K562 (cell line): Measurements from ENCODE around the gene YES1. TPM values are rescaled to one million over a fixed set of nuclear protein-coding genes. Genes with fewer than 3 reads are reported as not detected.

Experiments used
- ATAC-seq: fragments of 200-7000 bp; cut with Tn5 transposase; 3 replicates; pipeline ENCODE4 v1.9.1; 2020; ENCODE audit warnings: moderate library complexity
- Bru-seq: library from RNA; stranded (reverse); fragments of 400-500 nt; gene quantifications from one replicate; lab custom pipeline; 2021; lab: Mats Ljungman, UMichigan
- BruChase-seq, 2 experiments: library from RNA; stranded (reverse); fragments of 400-500 nt; gene quantifications; one replicate each; lab custom pipeline; 2021; lab: Mats Ljungman, UMichigan
- BruUV-seq: library from RNA; stranded (reverse); fragments of 400-500 nt; replicated peaks from 2 replicates; lab custom pipeline; 2021; lab: Mats Ljungman, UMichigan
- CTCF ChIA-PET: fragments of 300-600 bp; formaldehyde crosslinking; extraction: SDS; loops from one replicate; lab custom pipeline; 2021; ENCODE audit warnings: low intra/inter-chr PET ratio; lab: Yijun Ruan, JAX
- POLR2A ChIA-PET: fragments of 300-600, 350-650 bp; sonication (Branson Sonifier 250); formaldehyde crosslinking; extraction: SDS; loops from one replicate; lab custom pipeline; 2021; ENCODE audit warnings: antibody characterized with exemption, inconsistent platforms; lab: Yijun Ruan, JAX
- DNase-seq, 4 experiments: peaks; one replicate each; pipeline versions ENCODE4 v3.0.0 to v3.0.0-alpha.2; 2011 to 2018; ENCODE audit warnings: low spot score in 3 of 4, mixed read lengths in 3 of 4; ENCODE audit errors: extremely low read depth in 1 of 4
- FAIRE-seq: peaks from 2 replicates; lab custom pipeline; 2011; peaks lifted over from hg19 to GRCh38; lab: Jason Lieb, UNC
- H2AFZ ChIP-seq: 2 replicates; pipeline ENCODE4 v1.6.0; 2011; ENCODE audit warnings: low read depth, low read length, control low read depth, inconsistent platforms
- H3K27ac ChIP-seq: fragments of 200-600 bp; 3 replicates; pipeline ENCODE4 v1.8.0; 2011; ENCODE audit warnings: low read depth, mild to moderate bottlenecking, control low read depth, inconsistent platforms, low read length, moderate library complexity, mixed read lengths; ENCODE audit errors: extremely low read depth
- H3K27me3 ChIP-seq, 2 experiments: fragments of 300-600 bp in 1 of 2; 2 replicates in 1 of 2; 3 replicates in 1 of 2; pipeline versions ENCODE4 v1.6.0 to v1.8.0; 2011; ENCODE audit warnings: inconsistent platforms in 2 of 2, low read length in 2 of 2, mild to moderate bottlenecking in 1 of 2, mixed read lengths in 1 of 2, moderate library complexity in 1 of 2; ENCODE audit not compliant: control insufficient read depth in 2 of 2, insufficient read depth in 2 of 2
- H3K36me3 ChIP-seq: fragments of 300-600 bp; 3 replicates; pipeline ENCODE4 v1.8.0; 2011; ENCODE audit warnings: mild to moderate bottlenecking, low read length, inconsistent platforms; ENCODE audit not compliant: control insufficient read depth, insufficient read depth
- H3K4me1 ChIP-seq, 2 experiments: fragments of 200-600 bp in 1 of 2; replicated peaks in 1 of 2; 2 replicates in 1 of 2; 3 replicates in 1 of 2; pipeline versions ENCODE4 v1.5.1 to v1.8.0; 2011; ENCODE audit warnings: inconsistent platforms in 2 of 2, low read length in 2 of 2, mild to moderate bottlenecking in 1 of 2, mixed read lengths in 1 of 2, moderate library complexity in 1 of 2; ENCODE audit not compliant: control insufficient read depth in 2 of 2, insufficient read depth in 2 of 2
- H3K4me2 ChIP-seq: 2 replicates; pipeline ENCODE4 v1.6.1; 2011; ENCODE audit warnings: low read length, control low read depth, inconsistent platforms, mixed read lengths; ENCODE audit not compliant: insufficient read depth
- H3K4me3 ChIP-seq: fragments of 200-600 bp; sonication (generic), shearing (Covaris generic); 2 replicates; pipeline ENCODE4 v1.5.1; 2016; ENCODE audit warnings: control low read depth, inconsistent platforms
- H3K79me2 ChIP-seq: fragments of 200-600 bp; 3 replicates; pipeline ENCODE4 v1.8.0; 2011; ENCODE audit warnings: low read length, inconsistent platforms; ENCODE audit not compliant: control insufficient read depth, insufficient read depth
- H3K9ac ChIP-seq, 2 experiments: 2 replicates each; pipeline versions ENCODE4 v1.6.0 to v1.6.1; 2011; ENCODE audit warnings: low read depth in 2 of 2, low read length in 2 of 2, control low read depth in 1 of 2, inconsistent platforms in 1 of 2, mild to moderate bottlenecking in 1 of 2, mixed read lengths in 1 of 2; ENCODE audit not compliant: insufficient read depth in 1 of 2
- H3K9me1 ChIP-seq: one replicate; pipeline ENCODE4 v1.6.0; 2011; ENCODE audit warnings: inconsistent platforms, mild to moderate bottlenecking, low read length, moderate library complexity; ENCODE audit not compliant: control insufficient read depth, insufficient read depth
- H3K9me3 ChIP-seq: replicated peaks from 2 replicates; pipeline ENCODE4 v1.5.1; 2011; ENCODE audit warnings: low read depth, low read length, inconsistent platforms; ENCODE audit not compliant: control insufficient read depth, insufficient read depth
- H4K20me1 ChIP-seq: replicated peaks from 2 replicates; pipeline ENCODE4 v1.6.1; 2011; ENCODE audit warnings: low read length, inconsistent platforms, mixed read lengths; ENCODE audit not compliant: control insufficient read depth, insufficient read depth
- CEBPG ChIP-seq, 3 experiments: fragments of 200-800 bp in 1 of 3; sonication (Bioruptor generic) in 1 of 3; sonication (generic) in 1 of 3; formaldehyde crosslinking in 1 of 3; IDR thresholded peaks in 2 of 3; conservative IDR thresholded peaks in 1 of 3; 2 replicates each; pipeline versions ENCODE4 v1.6.1 to v1.8.0; 2016 to 2022; ENCODE audit warnings: missing compliant biosample characterization in 2 of 3, missing genetic modification characterization in 2 of 3, mild to moderate bottlenecking in 1 of 3, missing genetic modification reagents in 1 of 3
- FOXM1 ChIP-seq, 2 experiments: fragments of 450-650 bp in 1 of 2; sonication (generic) in 1 of 2; formaldehyde crosslinking in 1 of 2; IDR thresholded peaks; 2 replicates each; pipeline versions ENCODE4 v1.6.1 to v1.9.0; 2017 to 2022; ENCODE audit warnings: low read depth in 2 of 2, mild to moderate bottlenecking in 2 of 2, missing genetic modification reagents in 1 of 2, moderate library complexity in 1 of 2
- HDAC8 ChIP-seq: fragments of 450-650 bp; IDR thresholded peaks from 2 replicates; pipeline ENCODE4 v1.6.1; 2016; ENCODE audit warnings: mild to moderate bottlenecking, missing genetic modification characterization, moderate library complexity, missing compliant biosample characterization
- PCBP1 ChIP-seq: fragments of 200-400 bp; formaldehyde crosslinking; IDR thresholded peaks from 2 replicates; pipeline ENCODE4 v1.6.1; 2018; ENCODE audit warnings: mild to moderate bottlenecking, low read depth, low read length; ENCODE audit not compliant: poor library complexity, severe bottlenecking
- POLR2H ChIP-seq: IDR thresholded peaks from 2 replicates; pipeline ENCODE4 v1.6.1; 2016; ENCODE audit warnings: missing genetic modification characterization, low read depth, mild to moderate bottlenecking, control low read depth, missing compliant biosample characterization, moderate library complexity
- UBTF ChIP-seq, 2 experiments: IDR thresholded peaks; 2 replicates each; pipeline ENCODE4 v1.6.1; 2012; ENCODE audit warnings: improper control_type of control experiment in 2 of 2, low read depth in 2 of 2, low read length in 2 of 2, borderline replicate concordance in 1 of 2
- ZNF263 ChIP-seq: sonication (generic); formaldehyde crosslinking; IDR thresholded peaks from 2 replicates; pipeline ENCODE4 v1.8.0; 2022; ENCODE audit warnings: mild to moderate bottlenecking, missing genetic modification reagents, borderline replicate concordance
- WGBS: fragments of 100-300 bp; shearing (Covaris generic); methylation state at CpG from one replicate; pipeline ENCODE4 v1.1.6; 2016; ENCODE audit warnings: low coverage, mixed read lengths; ENCODE audit not compliant: insufficient coverage; ENCODE audit errors: missing lambda C conversion rate; 5-methylcytosine and 5-hydroxymethylcytosine counted together
- in situ Hi-C: fragments of 300-500 bp; cut with MboI; formaldehyde crosslinking; loops from 4 replicates; pipeline ENCODE4 v1.15.0; 2018; ENCODE audit warnings: inconsistent platforms, mixed read lengths
- intact Hi-C: fragments of 100-400 bp; cut with micrococcal nuclease; formaldehyde crosslinking; loops from 2 replicates; pipeline ENCODE4 v1.14.2; 2022
- long read RNA-seq, 3 experiments: library from polyadenylated mRNA in 2 of 3; library from RNA in 1 of 3; unstranded in 2 of 3; stranded (forward) in 1 of 3; transcript quantifications; one replicate each; pipeline ENCODE4 v2.0.0, GENCODE V29; 2019 to 2022
- polyA minus RNA-seq, 3 experiments: library from RNA; depleted of rRNA, polyadenylated mRNA; stranded (reverse); fragments of >200 nt; gene quantifications; 2 replicates each; pipeline ENCODE4 v1.2.3, GENCODE V29; 2011
- polyA plus RNA-seq, 8 experiments: library from polyadenylated mRNA; depleted of rRNA in 4 of 8; stranded (reverse) in 5 of 8; unstranded in 3 of 8; fragments of >200 nt; fragmentation: Nextera tagmentation in 2 of 8; fragmentation: Illumina TruSeq in 1 of 8; extraction: Ambion mirVana in 2 of 8; extraction: Trizol in 1 of 8; gene quantifications; 2 replicates each; pipeline versions ENCODE4 v1.2.1 to v1.2.3, GENCODE V29; 2011 to 2014; ENCODE audit warnings: inconsistent platforms in 1 of 8, missing spikeins in 1 of 8
- total RNA-seq, 7 experiments: library from RNA; depleted of rRNA in 6 of 7; stranded (reverse); fragments of >200 nt in 6 of 7; fragmentation: Illumina TruSeq in 2 of 7; extraction: Trizol in 2 of 7; gene quantifications; 2 replicates each; pipeline versions ENCODE4 v1.2.1 to v1.2.3, GENCODE V29; 2011 to 2021; ENCODE audit warnings: low replicate concordance in 1 of 7
- TF ChIP-seq, protein P1 (sequence below): sonication (generic); formaldehyde crosslinking; IDR thresholded peaks from 2 replicates; pipeline ENCODE4 v1.8.0; 2022; ENCODE audit warnings: missing genetic modification reagents, mild to moderate bottlenecking, borderline replicate concordance

YES1 gene
- 86.2 and 96.5 TPM in 2 replicates for total RNA-seq (2011; cell fraction: chromatin; rRNA removed; ENCODE audit: low replicate concordance)
- 21.8 and 24.5 TPM in 2 replicates for total RNA-seq (2011; cell fraction: nucleolus; rRNA removed)
- 46.6 and 65.3 TPM in 2 replicates for total RNA-seq (2011; cell fraction: nucleoplasm; rRNA removed)
- total RNA-seq (2014; rRNA removed): 61.9 and 108 TPM in 2 replicates
- total RNA-seq (2014; rRNA removed; fragmentation: Illumina TruSeq; extraction: Trizol): 115 and 149 TPM in 2 replicates
- total RNA-seq (2015; rRNA removed; fragmentation: Illumina TruSeq; extraction: Trizol): 75.4 and 77.7 TPM in 2 replicates
- 90.6 and 99.4 TPM in 2 replicates for total RNA-seq (2021)
- 54.6 and 59.9 TPM in 2 replicates for polyA plus RNA-seq (2011; rRNA removed)
- polyA plus RNA-seq (2011; cell fraction: cytosol; rRNA removed): 31.2 and 49.4 TPM in 2 replicates
- 22.9 and 25.6 TPM in 2 replicates for polyA plus RNA-seq (2011; cell fraction: nucleus; rRNA removed)
- 42.1 and 45.3 TPM in 2 replicates for polyA plus RNA-seq (2012)
- polyA plus RNA-seq (2014; fragmentation: Illumina TruSeq; extraction: Trizol): 70.6 and 78.9 TPM in 2 replicates
- polyA plus RNA-seq (2014; fragmentation: Nextera tagmentation; extraction: Ambion mirVana): 10 to 100 TPM; 37.2 to 54.6 TPM
- polyA plus RNA-seq (2014; rRNA removed): 77.8 and 112 TPM in 2 replicates
- polyA minus RNA-seq (2011; rRNA and poly(A)+ RNA removed): 72.0 and 108 TPM in 2 replicates
- 50.5 and 77.5 TPM in 2 replicates for polyA minus RNA-seq (2011; cell fraction: cytosol; rRNA and poly(A)+ RNA removed)
- polyA minus RNA-seq (2011; cell fraction: nucleus; rRNA and poly(A)+ RNA removed): 17.6 and 34.7 TPM in 2 replicates
- Bru-seq, nascent RNA: percentile 97 among the genes with signal in this experiment
- BruChase-seq, experiment 1, labeled RNA remaining after a 2-hour chase: percentile 97 among the genes with signal in this experiment
- percentile 96 among the genes with signal in this experiment for BruChase-seq, experiment 2, labeled RNA remaining after a 6-hour chase
- long read RNA-seq, experiment 1, full-length matches to known transcripts: 270 of 418 reads
- long read RNA-seq, experiment 1, partial matches to known transcripts: 75 of 418 reads
- long read RNA-seq, experiment 1, other reads (novel, unspliced or antisense): 73 of 418 reads
- long read RNA-seq, experiment 2, full-length matches to known transcripts: 3 of 41 reads
- long read RNA-seq, experiment 2, partial matches to known transcripts: 1 of 41 reads
- long read RNA-seq, experiment 2, other reads (novel, unspliced or antisense): 37 of 41 reads
- long read RNA-seq, experiment 3, full-length matches to known transcripts: 21 of 40 reads
- long read RNA-seq, experiment 3, partial matches to known transcripts: 8 of 40 reads
- long read RNA-seq, experiment 3, other reads (novel, unspliced or antisense): 11 of 40 reads

DNA sequence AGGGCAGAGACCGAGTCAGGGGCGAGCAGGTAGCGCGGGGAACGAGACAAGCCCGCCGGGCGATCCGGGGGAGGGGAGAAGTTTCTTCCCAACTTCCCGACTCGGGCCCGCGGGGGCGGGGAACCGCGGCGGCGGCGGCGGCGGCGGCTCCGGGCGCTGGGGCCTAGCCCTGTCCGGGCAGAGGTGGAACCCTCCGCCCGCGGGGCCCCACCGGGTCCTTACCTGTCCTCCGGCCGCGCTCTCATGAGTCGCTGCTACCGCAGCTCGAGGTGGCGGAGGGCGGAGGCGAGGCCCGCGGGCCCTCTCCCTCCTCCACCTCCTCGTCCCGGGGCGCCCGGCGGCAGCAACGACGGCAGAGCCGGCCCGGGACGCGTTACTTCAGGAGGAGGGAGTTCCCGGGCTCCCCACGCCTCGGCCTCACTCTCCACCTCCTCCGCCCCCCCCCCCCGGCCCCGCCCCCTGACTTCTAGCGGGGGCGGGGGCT is at the start of gene YES1:
Gene YES1 (minus strand): TSS at position 351 of the 484 bp plus-strand sequence. CDS start 55,415 bp downstream, outside the sequence.
- Histone ChIP-seq H3K4me3 (peak within 1 kb of the TSS; percentile 90), H3K27ac (peak within 1 kb of the TSS; percentile 97), H3K9ac (peak within 1 kb of the TSS; percentile 93 to 94), H3K9me1 (no peaks in the 10 kb centered on the region), H3K4me2 (peak within 1 kb of the TSS; percentile 93), H2AFZ (peak within 1 kb of the TSS; percentile 73), H3K4me1 (peaks cover 33 to 42% of the 10 kb centered on the region in 2 experiments), H3K79me2 (peaks cover 89% of the 10 kb centered on the region), H3K36me3 (peaks cover 18% of the 10 kb centered on the region), H3K27me3 (no peaks in the 10 kb centered on the region), H3K9me3 (no peaks in the 10 kb centered on the region), H4K20me1 (peaks cover 23% of the 10 kb centered on the region)
- under 1% methylated on average over 37 of the region's 59 CpGs for WGBS
- FAIRE-seq: no peak
- intact Hi-C loops: loop anchor here (2.0 kb wide), 1 partner anchor 37 kb away; no protein-coding TSS in a partner anchor
- CTCF ChIA-PET: no interaction called here
- POLR2A ChIA-PET: interaction anchor here (0.6 to 1.3 kb wide), 6 partner anchors 10 to 655 kb away, joined by 3 to 6 read pairs (median 4); no protein-coding TSS in a partner anchor
- no TSS peak for BruUV-seq
- ATAC-seq: peak; percentile 70
- peak in 1 of 4 experiments; percentile 72 for DNase-seq
- in situ Hi-C loops: no loop called here
- no peak for TF ChIP-seq CEBPG (CRISPR knock-in tag; IDR thresholded peaks at IDR 0.05)
- TF ChIP-seq CEBPG (tag; conservative IDR thresholded peaks at IDR 0.05 in 1 of 2, IDR thresholded peaks at IDR 0.05 in 1 of 2): no peak
- TF ChIP-seq HDAC8: no peak
- TF ChIP-seq ZNF263: peak; percentile 95
- TF ChIP-seq PCBP1: peak; percentile 90
- no peak for TF ChIP-seq FOXM1 (IDR thresholded peaks at IDR 0.05; ENCODE audit: low read depth)
- peak; percentile 78; the same call in 1 of the 2 replicates for TF ChIP-seq FOXM1 (CRISPR knock-in tag; IDR thresholded peaks at IDR 0.05; ENCODE audit: low read depth)
- TF ChIP-seq, protein P1, sequence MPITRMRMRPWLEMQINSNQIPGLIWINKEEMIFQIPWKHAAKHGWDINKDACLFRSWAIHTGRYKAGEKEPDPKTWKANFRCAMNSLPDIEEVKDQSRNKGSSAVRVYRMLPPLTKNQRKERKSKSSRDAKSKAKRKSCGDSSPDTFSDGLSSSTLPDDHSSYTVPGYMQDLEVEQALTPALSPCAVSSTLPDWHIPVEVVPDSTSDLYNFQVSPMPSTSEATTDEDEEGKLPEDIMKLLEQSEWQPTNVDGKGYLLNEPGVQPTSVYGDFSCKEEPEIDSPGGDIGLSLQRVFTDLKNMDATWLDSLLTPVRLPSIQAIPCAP: 0 out of 2 replicates have a peak, but pooled peaks have one; percentile 26
- TF ChIP-seq POLR2H (tag): no peak
- TF ChIP-seq UBTF (IDR thresholded peaks at IDR 0.05; ENCODE audit: borderline replicate concordance in 1 of 2, low read depth in 2 of 2, low read length in 2 of 2): peak; percentile 57 to 76; a peak in 2 of 4 replicates
